Mucosa of stomach (tissue), 1 donor: Measurements from ENCODE around the gene GALNT7.

Source experiments
- H3K27me3 ChIP-seq: one replicate; pipeline ENCODE4 v1.7.0; 2013; ENCODE audit warnings: mild to moderate bottlenecking, low read length; ENCODE audit not compliant: control insufficient read depth, insufficient read depth
- H3K36me3 ChIP-seq: one replicate; pipeline ENCODE4 v1.7.0; 2013; ENCODE audit warnings: low read length; ENCODE audit not compliant: control insufficient read depth, insufficient read depth
- H3K4me1 ChIP-seq: one replicate; pipeline ENCODE4 v1.7.0; 2013; ENCODE audit warnings: mild to moderate bottlenecking, low read length; ENCODE audit not compliant: control insufficient read depth, insufficient read depth
- H3K4me3 ChIP-seq: one replicate; pipeline ENCODE4 v1.7.0; 2013; ENCODE audit warnings: low read length
- H3K9ac ChIP-seq: one replicate; pipeline ENCODE4 v1.7.0; 2013; ENCODE audit warnings: mild to moderate bottlenecking, low read length, moderate library complexity
- H3K9me3 ChIP-seq: one replicate; pipeline ENCODE4 v1.7.0; 2013; ENCODE audit warnings: mild to moderate bottlenecking, low read length, moderate library complexity; ENCODE audit not compliant: control insufficient read depth
- donor health status: Pancreatic carcinoma.

GALNT7 gene

DNA sequence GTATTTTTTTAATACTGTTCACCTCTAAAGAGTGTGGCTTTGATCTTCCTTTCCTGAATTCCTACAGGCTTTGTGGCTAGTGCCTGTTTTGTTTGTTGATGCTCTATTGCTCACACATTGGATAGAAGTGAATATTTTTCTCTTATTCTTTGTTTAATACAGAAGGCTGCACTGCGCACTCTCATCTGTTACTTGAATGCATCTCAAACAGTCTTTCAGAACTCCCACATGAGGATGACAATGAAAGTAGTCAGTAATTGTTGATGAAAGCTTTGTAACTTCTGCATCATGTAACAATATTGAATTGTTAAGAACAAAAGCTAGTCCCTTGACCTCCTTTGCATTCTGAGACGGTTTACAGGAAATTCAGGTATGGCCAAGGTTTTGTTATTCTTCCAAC lies 29.1 kb upstream of the GALNT7 start:
- Histone ChIP-seq H3K4me1 (no peaks in the 10 kb centered on the region), H3K27me3 (no peaks in the 10 kb centered on the region), H3K36me3 (no peaks in the 10 kb centered on the region), H3K9me3 (no peaks in the 10 kb centered on the region), H3K9ac (no peak overlapping the region), H3K4me3 (no peak overlapping the region)

DNA sequence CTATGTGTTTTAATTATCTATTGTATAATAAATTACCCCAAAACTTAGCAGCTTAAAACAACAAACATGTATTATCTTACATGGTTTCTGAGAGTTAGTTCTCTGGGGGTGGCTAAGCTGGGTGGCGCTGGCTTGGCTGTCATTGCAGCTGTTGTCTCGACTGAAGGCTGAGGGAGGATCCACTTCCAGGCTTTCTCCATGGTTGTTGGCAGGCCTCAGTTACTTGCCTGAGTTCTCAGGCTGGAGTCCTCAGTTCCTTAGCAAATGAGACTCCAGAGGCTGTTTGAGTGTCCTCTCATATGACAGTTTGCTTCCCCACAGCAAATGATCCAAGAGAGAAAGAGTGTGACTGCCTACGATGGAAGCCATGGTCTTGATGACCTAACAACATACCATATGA lies 23.5 kb upstream of the GALNT7 start:
- no peaks in the 10 kb centered on the region for H3K9me3 ChIP-seq
- H3K27me3 ChIP-seq: no peaks in the 10 kb centered on the region
- no peaks in the 10 kb centered on the region for H3K36me3 ChIP-seq

DNA sequence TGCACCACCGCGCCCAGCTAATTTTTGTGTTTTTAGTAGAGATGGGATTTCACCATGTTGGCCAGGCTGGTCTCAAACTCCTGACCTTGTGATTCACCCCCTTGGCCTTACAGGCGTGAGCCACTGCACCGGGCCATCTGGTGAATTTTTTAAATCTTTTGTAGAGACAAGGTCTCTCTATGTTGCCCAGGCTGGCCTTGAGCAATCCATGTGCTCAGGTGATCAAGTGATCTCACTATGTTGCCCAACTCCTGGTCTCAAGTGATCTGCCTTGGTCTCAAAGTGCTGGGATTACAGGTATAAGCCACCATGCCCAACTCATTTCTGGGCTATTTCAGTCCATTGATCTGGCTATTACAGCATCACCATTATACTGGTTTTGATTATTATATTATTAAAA lies 22.2 kb upstream of the GALNT7 start:
- Histone ChIP-seq H3K36me3 (no peaks in the 10 kb centered on the region), H3K4me1 (no peaks in the 10 kb centered on the region), H3K9me3 (no peaks in the 10 kb centered on the region), H3K27me3 (no peaks in the 10 kb centered on the region), H3K4me3 (no peak overlapping the region), H3K9ac (no peak overlapping the region)

More for the DNA sequence above, 23.5 kb upstream of the GALNT7 start:
- H3K4me1 ChIP-seq: no peaks in the 10 kb centered on the region
- H3K4me3 ChIP-seq: no peak overlapping the region
- no peak overlapping the region for H3K9ac ChIP-seq

DNA sequence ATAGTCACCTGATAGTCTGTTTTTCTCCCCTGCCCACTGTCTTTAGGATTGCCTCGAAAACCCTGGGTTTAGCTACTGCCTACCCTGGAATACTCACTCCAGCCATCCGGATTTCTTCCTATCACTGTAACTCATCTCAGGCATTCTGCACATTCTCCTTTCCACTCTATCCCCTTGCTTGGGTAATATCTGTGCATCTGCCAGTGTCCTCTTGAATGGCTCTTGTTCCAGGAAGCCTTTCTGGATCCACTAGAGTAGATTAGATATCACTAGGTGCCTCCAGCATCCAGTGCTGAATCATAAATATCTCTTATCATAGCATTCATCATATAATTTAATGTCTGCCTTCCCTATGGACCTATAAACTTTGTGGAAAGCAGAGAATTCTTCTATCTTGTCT lies 17.1 kb upstream of the GALNT7 start:
- Histone ChIP-seq H3K4me1 (no peaks in the 10 kb centered on the region), H3K36me3 (no peaks in the 10 kb centered on the region), H3K4me3 (no peak overlapping the region), H3K9ac (no peak overlapping the region), H3K9me3 (no peaks in the 10 kb centered on the region), H3K27me3 (no peaks in the 10 kb centered on the region)

DNA sequence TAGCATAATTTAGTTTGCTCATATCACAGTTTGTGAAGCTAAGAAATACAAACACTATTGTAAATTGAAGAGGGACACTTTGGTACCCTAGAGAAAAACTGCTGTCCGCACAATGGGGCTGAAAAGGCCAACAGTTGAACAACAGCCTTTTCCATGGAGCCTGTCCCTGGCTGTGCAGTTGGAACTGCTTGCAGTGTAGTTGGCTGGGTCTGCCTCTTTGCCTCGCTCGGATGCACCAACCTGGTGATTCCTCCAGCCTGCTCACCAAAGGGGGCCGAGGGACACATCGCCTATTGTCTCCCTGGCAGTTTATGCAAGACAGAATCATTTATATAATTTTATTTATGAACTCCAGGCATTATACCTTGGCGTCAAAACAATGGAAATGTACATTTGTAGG lies 16.5 kb upstream of the GALNT7 start:
- no peaks in the 10 kb centered on the region for H3K27me3 ChIP-seq

DNA sequence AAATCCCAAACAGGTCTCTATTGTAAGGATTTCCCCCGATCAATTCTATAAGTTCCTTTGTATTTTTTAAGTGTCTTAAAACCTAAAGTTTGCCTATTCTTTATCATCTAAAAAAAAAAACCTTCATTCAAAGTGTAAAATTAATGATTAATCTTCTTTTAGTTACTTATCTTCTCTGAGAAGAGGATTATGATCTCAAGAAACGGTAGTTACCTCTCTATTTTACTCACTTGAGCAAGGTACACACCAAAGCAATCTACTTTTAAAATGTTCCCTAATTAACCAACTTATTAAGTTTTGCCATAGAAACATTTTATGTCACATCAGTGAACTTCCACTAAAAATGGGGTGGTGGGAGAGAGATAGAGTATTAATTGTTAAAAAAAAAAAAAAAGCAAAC lies 15.2 kb upstream of the GALNT7 start:
- no peaks in the 10 kb centered on the region for H3K27me3 ChIP-seq
- no peak overlapping the region for H3K9ac ChIP-seq
- no peaks in the 10 kb centered on the region for H3K4me1 ChIP-seq
- H3K9me3 ChIP-seq: no peaks in the 10 kb centered on the region
- H3K4me3 ChIP-seq: no peak overlapping the region
- no peaks in the 10 kb centered on the region for H3K36me3 ChIP-seq

More for the DNA sequence above, 16.5 kb upstream of the GALNT7 start:
- Histone ChIP-seq H3K9ac (no peak overlapping the region), H3K36me3 (no peaks in the 10 kb centered on the region), H3K4me1 (no peaks in the 10 kb centered on the region), H3K4me3 (no peak overlapping the region), H3K9me3 (no peaks in the 10 kb centered on the region)

DNA sequence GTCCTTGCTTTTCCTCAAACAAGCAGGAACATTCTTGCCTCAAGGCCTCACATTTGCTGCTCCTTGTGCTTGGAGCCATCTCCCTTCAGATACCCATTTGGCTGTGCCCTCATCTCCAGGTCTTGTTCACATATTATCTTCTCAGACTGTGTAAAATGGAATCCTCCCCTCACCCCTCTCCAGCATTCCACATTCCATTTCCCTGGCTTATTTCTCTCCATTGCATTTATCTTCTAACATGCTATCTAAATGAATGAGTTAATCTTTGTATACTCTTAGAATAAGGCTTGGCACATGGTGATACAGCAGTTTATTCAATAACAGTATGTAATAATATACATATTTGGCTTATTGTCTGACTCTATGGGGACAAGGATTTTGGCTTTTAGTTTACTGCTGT lies 8.8 kb upstream of the GALNT7 start:
- H3K9ac ChIP-seq: no peak overlapping the region
- no peaks in the 10 kb centered on the region for H3K9me3 ChIP-seq

DNA sequence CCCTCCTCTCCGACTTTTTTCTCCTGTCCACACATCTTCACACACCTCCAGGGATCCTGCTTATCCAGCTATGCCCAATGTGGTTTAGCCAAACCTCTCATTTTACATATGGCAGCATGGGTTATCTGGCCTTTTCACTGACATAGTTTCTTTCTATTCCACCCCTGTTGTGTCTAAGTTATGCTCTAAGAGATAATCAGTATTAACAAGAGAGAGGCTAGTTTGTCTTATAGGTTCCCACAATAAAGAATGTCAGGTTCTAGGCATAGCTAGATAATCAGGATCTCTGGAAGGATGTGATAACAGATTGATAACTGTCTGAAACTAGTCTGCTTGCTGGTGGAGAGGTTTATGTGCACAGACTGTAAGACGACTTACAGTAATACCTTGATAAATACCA lies 7.7 kb upstream of the GALNT7 start:
- Histone ChIP-seq H3K36me3 (no peaks in the 10 kb centered on the region), H3K4me3 (no peak overlapping the region), H3K9ac (no peak overlapping the region), H3K9me3 (no peaks in the 10 kb centered on the region), H3K4me1 (no peaks in the 10 kb centered on the region), H3K27me3 (no peaks in the 10 kb centered on the region)

More for the DNA sequence above, 8.8 kb upstream of the GALNT7 start:
- H3K36me3 ChIP-seq: no peaks in the 10 kb centered on the region
- no peaks in the 10 kb centered on the region for H3K4me1 ChIP-seq
- no peaks in the 10 kb centered on the region for H3K27me3 ChIP-seq
- H3K4me3 ChIP-seq: no peak overlapping the region

DNA sequence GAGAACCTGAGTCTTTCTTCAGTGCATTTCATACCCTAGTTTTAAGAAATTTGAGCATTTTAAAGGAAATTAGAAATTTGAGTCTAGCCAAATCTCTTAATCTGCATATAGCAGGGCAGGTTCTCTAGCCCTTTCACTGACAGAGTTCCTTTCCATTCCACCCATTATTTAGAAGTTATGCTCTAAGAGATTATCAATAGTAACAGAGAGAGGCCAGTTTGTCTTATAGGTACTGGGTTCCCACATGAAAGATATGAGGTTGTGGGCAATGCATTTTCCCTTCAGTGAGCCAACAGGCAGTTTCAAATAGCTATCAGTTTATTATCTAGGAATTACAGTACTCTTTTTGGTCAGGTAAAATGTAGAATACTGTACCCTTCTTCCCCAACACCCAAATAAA lies 7.3 kb upstream of the GALNT7 start:
- H3K4me3 ChIP-seq: no peak overlapping the region
- no peak overlapping the region for H3K9ac ChIP-seq
- H3K9me3 ChIP-seq: no peaks in the 10 kb centered on the region
- no peaks in the 10 kb centered on the region for H3K4me1 ChIP-seq
- no peaks in the 10 kb centered on the region for H3K36me3 ChIP-seq
- H3K27me3 ChIP-seq: no peaks in the 10 kb centered on the region

DNA sequence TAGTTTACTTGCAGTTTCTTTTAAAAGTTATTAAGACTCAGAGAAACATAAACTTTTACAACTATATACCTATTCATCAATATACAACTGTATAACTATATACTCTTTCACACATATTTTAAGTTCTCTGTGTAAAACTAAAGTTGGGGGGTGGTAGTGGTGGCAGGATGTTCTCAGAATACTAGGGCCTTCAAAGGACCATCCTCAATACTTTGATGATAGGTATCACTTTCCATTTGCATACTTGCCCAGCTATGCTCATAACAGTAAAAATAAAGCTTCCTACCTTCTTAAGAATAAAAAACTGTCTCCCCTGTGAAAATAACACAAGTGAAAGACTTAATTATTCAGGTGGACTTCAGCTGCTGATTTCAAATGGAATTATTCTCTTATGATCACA lies 2.9 kb upstream of the GALNT7 start:
- Histone ChIP-seq H3K36me3 (no peaks in the 10 kb centered on the region), H3K9ac (no peak overlapping the region), H3K27me3 (no peaks in the 10 kb centered on the region), H3K4me1 (no peaks in the 10 kb centered on the region), H3K9me3 (no peaks in the 10 kb centered on the region), H3K4me3 (no peak overlapping the region)

DNA sequence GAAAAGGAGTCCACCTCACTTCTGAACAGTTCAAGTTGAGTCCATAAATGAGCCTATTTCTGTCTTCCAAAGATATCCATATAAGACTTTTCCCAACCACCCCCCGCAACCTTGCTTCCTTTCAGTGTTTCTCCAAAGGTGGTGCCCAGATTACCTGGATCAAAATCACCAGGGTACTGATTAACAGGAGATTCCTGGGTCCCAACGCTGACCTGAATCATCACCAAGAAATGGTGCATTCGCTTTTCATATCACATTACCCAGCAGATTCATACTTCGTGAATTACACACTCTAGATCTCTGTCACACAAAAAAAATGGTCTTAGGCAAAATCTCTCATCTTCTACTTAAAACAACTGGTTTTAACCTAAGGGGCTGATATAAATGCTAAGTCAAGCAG lies 2.1 kb upstream of the GALNT7 start:
- H3K9ac ChIP-seq: no peak overlapping the region
- no peaks in the 10 kb centered on the region for H3K9me3 ChIP-seq
- H3K36me3 ChIP-seq: no peaks in the 10 kb centered on the region
- no peaks in the 10 kb centered on the region for H3K27me3 ChIP-seq
- peaks cover 4% of the 10 kb centered on the region for H3K4me1 ChIP-seq
- no peak overlapping the region for H3K4me3 ChIP-seq

DNA sequence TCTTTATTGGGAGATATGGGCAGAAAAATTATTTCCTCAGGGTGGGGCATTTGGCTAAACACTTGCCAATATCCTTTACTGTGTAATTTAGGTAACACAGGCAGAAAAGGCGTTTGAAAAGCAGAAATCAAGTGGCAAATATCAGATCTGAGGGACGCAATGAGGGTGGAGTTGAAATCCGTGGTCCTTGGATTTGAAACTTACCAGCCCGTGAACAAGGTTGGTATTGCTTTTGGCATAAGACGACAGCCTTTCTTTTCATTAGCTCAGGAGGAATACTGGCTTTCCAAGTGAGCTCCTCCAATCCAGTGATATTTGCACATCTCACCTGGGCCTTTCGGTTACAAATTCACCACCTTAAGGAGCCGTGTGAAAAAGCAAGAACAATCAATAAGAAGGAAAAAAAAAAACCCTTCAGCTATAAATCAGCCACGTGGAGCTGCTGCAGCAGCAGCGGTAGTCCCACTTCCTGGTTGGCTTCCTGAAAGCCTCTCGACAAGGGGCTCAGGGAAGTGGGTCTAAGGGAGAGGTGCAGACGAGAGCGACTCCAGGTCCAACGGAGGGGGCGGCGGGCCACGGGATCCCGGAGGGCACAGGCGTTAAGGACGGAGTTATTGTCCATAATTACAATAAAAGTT lies 734 bp upstream of the GALNT7 start:
- no peaks in the 10 kb centered on the region for H3K27me3 ChIP-seq
- no peaks in the 10 kb centered on the region for H3K36me3 ChIP-seq
- peak overlapping the region; percentile 92 for H3K9ac ChIP-seq
- H3K9me3 ChIP-seq: no peaks in the 10 kb centered on the region
- H3K4me3 ChIP-seq: peak overlapping the region; percentile 56
- peaks cover 12% of the 10 kb centered on the region for H3K4me1 ChIP-seq

DNA sequence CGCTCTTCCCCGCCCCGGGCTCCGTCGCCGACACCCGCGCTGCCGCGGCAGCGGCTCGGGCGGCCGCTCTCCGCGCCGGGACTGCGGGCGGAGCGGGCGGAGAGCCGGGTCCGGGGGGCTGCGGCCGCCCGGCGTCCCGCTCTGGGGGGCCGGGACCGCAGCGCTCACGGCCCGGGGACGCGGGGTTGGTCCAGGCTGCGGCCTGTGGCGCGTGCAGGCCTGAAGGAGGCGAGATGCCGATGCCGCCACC lies 492 bp downstream of the GALNT7 start:
- Histone ChIP-seq H3K9me3 (no peaks in the 10 kb centered on the region), H3K4me3 (no peak overlapping the region), H3K27me3 (no peaks in the 10 kb centered on the region), H3K36me3 (no peaks in the 10 kb centered on the region), H3K9ac (peak overlapping the region; percentile 77), H3K4me1 (peaks cover 12% of the 10 kb centered on the region)
